Panc1 (cell line): ENCODE measurements around the gene WASF2.

ENCODE experiments used
- CTCF ChIP-seq: fragments of 450-650 bp; IDR thresholded peaks from 2 replicates; pipeline ENCODE4 v1.5.1; 2017; ENCODE audit warnings: mild to moderate bottlenecking
- POLR2AphosphoS5 ChIP-seq: IDR thresholded peaks from 2 replicates; pipeline ENCODE4 v1.6.1; 2012; ENCODE audit warnings: mild to moderate bottlenecking, low read depth, low read length, moderate library complexity
- REST ChIP-seq, 2 experiments: IDR thresholded peaks; 2 replicates each; pipeline ENCODE4 v1.6.1; 2011 to 2012; ENCODE audit warnings: low read depth in 2 of 2, control low read depth in 1 of 2, low read length in 1 of 2, mild to moderate bottlenecking in 1 of 2, moderate library complexity in 1 of 2; ENCODE audit not compliant: insufficient read depth in 1 of 2
- SIN3A ChIP-seq: IDR thresholded peaks from 2 replicates; pipeline ENCODE4 v1.6.1; 2012; ENCODE audit warnings: low read depth, mild to moderate bottlenecking, low read length, moderate library complexity, borderline replicate concordance; ENCODE audit not compliant: insufficient read depth
- TCF7L2 ChIP-seq: IDR thresholded peaks from 2 replicates; pipeline ENCODE4 v1.6.1; 2011; ENCODE audit warnings: mild to moderate bottlenecking, low read depth, low read length, inconsistent platforms

GRCh38 chr1:27469334-27469733 lies 20.6 kb downstream of the WASF2 start:
- TF ChIP-seq CTCF (no peak), REST (IDR thresholded peaks at IDR 0.05; ENCODE audit: insufficient read depth in 1 of 2, low read depth in 2 of 2, low read length in 1 of 2) (no peak), POLR2AphosphoS5 (no peak), SIN3A (no peak), TCF7L2 (no peak)
